ENCODE results near the gene CDK5RAP2. TPM values are rescaled to one million over a fixed set of nuclear protein-coding genes. Genes with fewer than 3 reads are reported as not detected.

The CDK5RAP2 gene
- total and polyA plus RNA-seq, 9 of the 15 experiments (the other 6 are each of a cell fraction or from before 2014, with no cell fraction given): 19.9 to 68.8 (median 42.2) TPM

- no peak for TF ChIP-seq E2F1 (CRISPR knock-in tag; IDR thresholded peaks at IDR 0.05)
Observed at GRCh38 chr9:120418315-120418714, 161.7 kb downstream of the CDK5RAP2 start (continued).

- Histone ChIP-seq H2AFZ (ENCODE audit: low read depth, low read length) (no peak overlapping the region), H3K79me2 (ENCODE audit: control insufficient read depth, insufficient read depth, low read length) (no peaks in the 10 kb centered on the region), H3K27ac (ENCODE audit: extremely low read depth, low read depth, low read length) (no peak overlapping the region), H3K4me3 (no peak overlapping the region), H3K4me1 (replicated peaks in 1 of 2; ENCODE audit: control insufficient read depth in 2 of 2, insufficient read depth in 2 of 2, low read length in 2 of 2) (peaks cover 0 to 3% of the 10 kb centered on the region in 2 experiments; a peak in 1 of 5 replicates), H4K20me1 (replicated peaks; ENCODE audit: control insufficient read depth, insufficient read depth, low read length) (no peaks in the 10 kb centered on the region), H3K9ac (ENCODE audit: insufficient read depth in 1 of 2, low read depth in 2 of 2, low read length in 2 of 2) (no peak overlapping the region), H3K36me3 (ENCODE audit: control insufficient read depth, insufficient read depth, low read length) (peaks cover 75% of the 10 kb centered on the region), H3K4me2 (ENCODE audit: insufficient read depth, low read length) (no peak overlapping the region), H3K9me3 (replicated peaks; ENCODE audit: control insufficient read depth, insufficient read depth, low read depth, low read length) (no peaks in the 10 kb centered on the region), H3K27me3 (ENCODE audit: control insufficient read depth in 2 of 2, insufficient read depth in 2 of 2, low read length in 2 of 2) (no peaks in the 10 kb centered on the region), H3K9me1 (ENCODE audit: control insufficient read depth, insufficient read depth, low read length) (no peaks in the 10 kb centered on the region)
- WGBS (ENCODE audit: insufficient coverage, low coverage, missing lambda C conversion rate): 94% methylated on average over 19 of the region's 19 CpGs
- DNase-seq (ENCODE audit: extremely low read depth in 1 of 4, low spot score in 3 of 4) (no peak), ATAC-seq (no peak), FAIRE-seq (no peak)
- intact Hi-C loops (cut with micrococcal nuclease) (no loop called here), in situ Hi-C loops (cut with MboI) (no loop called here)
- no TSS peak for BruUV-seq (replicated peaks)
- CTCF ChIA-PET (ENCODE audit: low intra/inter-chr PET ratio): no interaction called here
- POLR2A ChIA-PET: interaction anchor here (0.8 kb wide), 1 partner anchor 12 kb away, joined by 3 read pairs; no protein-coding TSS in a partner anchor
- no peak for TF ChIP-seq RFX5 (IDR thresholded peaks at IDR 0.05; ENCODE audit: low read depth, low read length)
- 0 out of 2 replicates have a peak, but pooled peaks have one; percentile 32 for TF ChIP-seq POLR2G (IDR thresholded peaks at IDR 0.05; ENCODE audit: low read depth, low read length)
Observed at GRCh38 chr9:120416781-120417427, 163.1 kb downstream of the CDK5RAP2 start.

All from K562 (cell line).